ENCODE measurements around the gene DNAL1. TPM values are rescaled to one million over a fixed set of nuclear protein-coding genes. Genes with fewer than 3 reads are reported as not detected.

The DNAL1 gene
- total and polyA plus RNA-seq, 10 of the 15 experiments (the other 5 are each of a cell fraction or from before 2014, with no cell fraction given) = 2.4 to 18.2 (median 7.4) TPM

DNA sequence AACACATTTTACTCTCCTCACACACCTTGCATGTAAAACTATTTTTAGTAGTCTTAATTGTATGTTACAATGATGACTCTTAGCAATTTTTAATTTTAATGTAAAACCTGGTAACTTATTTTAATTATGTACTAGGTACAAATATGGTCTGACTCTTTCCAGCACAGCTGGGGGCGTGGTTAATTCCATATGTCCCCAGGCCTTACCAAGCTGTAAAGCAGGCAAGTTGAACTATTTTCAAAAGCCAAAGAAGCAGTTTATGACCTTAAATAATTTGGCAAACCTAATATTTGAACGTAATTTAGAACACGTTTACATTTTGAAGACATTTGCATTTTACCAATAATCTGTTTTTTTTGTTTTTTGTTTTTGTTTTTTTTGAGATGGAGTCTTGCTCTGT, 41.8 kb upstream of the DNAL1 start:
- no peak overlapping the region for H3K4me3 ChIP-seq
- H3K27ac ChIP-seq (ENCODE audit: control insufficient read depth, insufficient read depth) = no peak overlapping the region
- no peak overlapping the region for H3K4me2 ChIP-seq (ENCODE audit: control insufficient read depth, insufficient read depth)
- ATAC-seq (no peak), DNase-seq (ENCODE audit: low read depth, low spot score) (no peak), FAIRE-seq (no peak)
- intact Hi-C loops (cut with micrococcal nuclease; ENCODE audit: unreplicated experiment) (no loop called here), in situ Hi-C loops (cut with MboI) (no loop called here)
- POLR2A ChIA-PET = no interaction called here
- no peaks in the 10 kb centered on the region for H3K36me3 ChIP-seq (ENCODE audit: control insufficient read depth in 2 of 2, insufficient read depth in 2 of 2, low read length in 1 of 2)
- no peaks in the 10 kb centered on the region for H4K20me1 ChIP-seq (ENCODE audit: control insufficient read depth, insufficient read depth)
- no peaks in the 10 kb centered on the region; the same call in 2 of the 3 replicates for H3K9me3 ChIP-seq (replicated peaks; ENCODE audit: control insufficient read depth, insufficient read depth, low read length)
- H3K9ac ChIP-seq (ENCODE audit: control insufficient read depth, insufficient read depth, low read length) = no peak overlapping the region
- CTCF ChIA-PET = no interaction called here
- SMC1A ChIA-PET (ENCODE audit: uncharacterized antibody, unreplicated experiment) = interaction anchor here (1.3 kb wide), 1 partner anchor 95 kb away, joined by 3 read pairs; no protein-coding TSS in a partner anchor
- H2AFZ ChIP-seq (ENCODE audit: control insufficient read depth, low read depth, low read length) = no peak overlapping the region
- no peaks in the 10 kb centered on the region for H3K27me3 ChIP-seq (replicated peaks in 1 of 2; ENCODE audit: control insufficient read depth in 2 of 2, insufficient read depth in 2 of 2, low read length in 1 of 2)
- no peaks in the 10 kb centered on the region for H3K79me2 ChIP-seq (ENCODE audit: control insufficient read depth, insufficient read depth, low read length)
- RAD21 ChIA-PET (ENCODE audit: unreplicated experiment) = no interaction called here
- BruUV-seq (replicated peaks) = no TSS peak
- 14% methylated on average over 3 of the region's 3 CpGs for WGBS (ENCODE audit: insufficient coverage, insufficient replicate concordance, low lambda C conversion rate, missing lambda C conversion rate)
- H3K4me1 ChIP-seq (ENCODE audit: control insufficient read depth, insufficient read depth, low read length) = no peaks in the 10 kb centered on the region
- TF ChIP-seq POLR2AphosphoS5 (IDR thresholded peaks at IDR 0.05; ENCODE audit: low read length) = no peak
- TF ChIP-seq RBBP5 (conservative IDR thresholded peaks at IDR 0.05) = no peak
- TF ChIP-seq CBFB (IDR thresholded peaks at IDR 0.05; ENCODE audit: low read depth) = no peak
- no peak for TF ChIP-seq FOXK2 (IDR thresholded peaks at IDR 0.05)
- TF ChIP-seq SRF (IDR thresholded peaks at IDR 0.05; ENCODE audit: low read depth in 2 of 2, low read length in 2 of 2) = no peak
- no peak for TF ChIP-seq ZSCAN29 (IDR thresholded peaks at IDR 0.05)
- no peak for TF ChIP-seq SMAD1 (IDR thresholded peaks at IDR 0.05; ENCODE audit: low read depth, partially characterized antibody)
- TF ChIP-seq, protein P1, sequence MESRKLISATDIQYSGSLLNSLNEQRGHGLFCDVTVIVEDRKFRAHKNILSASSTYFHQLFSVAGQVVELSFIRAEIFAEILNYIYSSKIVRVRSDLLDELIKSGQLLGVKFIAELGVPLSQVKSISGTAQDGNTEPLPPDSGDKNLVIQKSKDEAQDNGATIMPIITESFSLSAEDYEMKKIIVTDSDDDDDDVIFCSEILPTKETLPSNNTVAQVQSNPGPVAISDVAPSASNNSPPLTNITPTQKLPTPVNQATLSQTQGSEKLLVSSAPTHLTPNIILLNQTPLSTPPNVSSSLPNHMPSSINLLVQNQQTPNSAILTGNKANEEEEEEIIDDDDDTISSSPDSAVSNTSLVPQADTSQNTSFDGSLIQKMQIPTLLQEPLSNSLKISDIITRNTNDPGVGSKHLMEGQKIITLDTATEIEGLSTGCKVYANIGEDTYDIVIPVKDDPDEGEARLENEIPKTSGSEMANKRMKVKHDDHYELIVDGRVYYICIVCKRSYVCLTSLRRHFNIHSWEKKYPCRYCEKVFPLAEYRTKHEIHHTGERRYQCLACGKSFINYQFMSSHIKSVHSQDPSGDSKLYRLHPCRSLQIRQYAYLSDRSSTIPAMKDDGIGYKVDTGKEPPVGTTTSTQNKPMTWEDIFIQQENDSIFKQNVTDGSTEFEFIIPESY (IDR thresholded peaks at IDR 0.05) = no peak
- no peak for TF ChIP-seq KLF5 (IDR thresholded peaks at IDR 0.05; ENCODE audit: partially characterized antibody)
- TF ChIP-seq, protein P2, sequence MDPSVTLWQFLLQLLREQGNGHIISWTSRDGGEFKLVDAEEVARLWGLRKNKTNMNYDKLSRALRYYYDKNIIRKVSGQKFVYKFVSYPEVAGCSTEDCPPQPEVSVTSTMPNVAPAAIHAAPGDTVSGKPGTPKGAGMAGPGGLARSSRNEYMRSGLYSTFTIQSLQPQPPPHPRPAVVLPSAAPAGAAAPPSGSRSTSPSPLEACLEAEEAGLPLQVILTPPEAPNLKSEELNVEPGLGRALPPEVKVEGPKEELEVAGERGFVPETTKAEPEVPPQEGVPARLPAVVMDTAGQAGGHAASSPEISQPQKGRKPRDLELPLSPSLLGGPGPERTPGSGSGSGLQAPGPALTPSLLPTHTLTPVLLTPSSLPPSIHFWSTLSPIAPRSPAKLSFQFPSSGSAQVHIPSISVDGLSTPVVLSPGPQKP (IDR thresholded peaks at IDR 0.05; ENCODE audit: low read depth, low read length) = no peak
- no peak for TF ChIP-seq SP1 (IDR thresholded peaks at IDR 0.05; ENCODE audit: low read depth, low read length)
- TF ChIP-seq BRCA1 (IDR thresholded peaks at IDR 0.05; ENCODE audit: low read depth, low read length) = no peak
- TF ChIP-seq, protein P3, sequence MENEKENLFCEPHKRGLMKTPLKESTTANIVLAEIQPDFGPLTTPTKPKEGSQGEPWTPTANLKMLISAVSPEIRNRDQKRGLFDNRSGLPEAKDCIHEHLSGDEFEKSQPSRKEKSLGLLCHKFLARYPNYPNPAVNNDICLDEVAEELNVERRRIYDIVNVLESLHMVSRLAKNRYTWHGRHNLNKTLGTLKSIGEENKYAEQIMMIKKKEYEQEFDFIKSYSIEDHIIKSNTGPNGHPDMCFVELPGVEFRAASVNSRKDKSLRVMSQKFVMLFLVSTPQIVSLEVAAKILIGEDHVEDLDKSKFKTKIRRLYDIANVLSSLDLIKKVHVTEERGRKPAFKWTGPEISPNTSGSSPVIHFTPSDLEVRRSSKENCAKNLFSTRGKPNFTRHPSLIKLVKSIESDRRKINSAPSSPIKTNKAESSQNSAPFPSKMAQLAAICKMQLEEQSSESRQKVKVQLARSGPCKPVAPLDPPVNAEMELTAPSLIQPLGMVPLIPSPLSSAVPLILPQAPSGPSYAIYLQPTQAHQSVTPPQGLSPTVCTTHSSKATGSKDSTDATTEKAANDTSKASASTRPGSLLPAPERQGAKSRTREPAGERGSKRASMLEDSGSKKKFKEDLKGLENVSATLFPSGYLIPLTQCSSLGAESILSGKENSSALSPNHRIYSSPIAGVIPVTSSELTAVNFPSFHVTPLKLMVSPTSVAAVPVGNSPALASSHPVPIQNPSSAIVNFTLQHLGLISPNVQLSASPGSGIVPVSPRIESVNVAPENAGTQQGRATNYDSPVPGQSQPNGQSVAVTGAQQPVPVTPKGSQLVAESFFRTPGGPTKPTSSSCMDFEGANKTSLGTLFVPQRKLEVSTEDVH (IDR thresholded peaks at IDR 0.05; ENCODE audit: low read depth, partially characterized antibody) = no peak
- TF ChIP-seq GABPA (IDR thresholded peaks at IDR 0.05; ENCODE audit: low read depth) = no peak
- TF ChIP-seq MEF2B (IDR thresholded peaks at IDR 0.05; ENCODE audit: partially characterized antibody, poor library complexity, severe bottlenecking) = no peak
- TF ChIP-seq, protein P4, sequence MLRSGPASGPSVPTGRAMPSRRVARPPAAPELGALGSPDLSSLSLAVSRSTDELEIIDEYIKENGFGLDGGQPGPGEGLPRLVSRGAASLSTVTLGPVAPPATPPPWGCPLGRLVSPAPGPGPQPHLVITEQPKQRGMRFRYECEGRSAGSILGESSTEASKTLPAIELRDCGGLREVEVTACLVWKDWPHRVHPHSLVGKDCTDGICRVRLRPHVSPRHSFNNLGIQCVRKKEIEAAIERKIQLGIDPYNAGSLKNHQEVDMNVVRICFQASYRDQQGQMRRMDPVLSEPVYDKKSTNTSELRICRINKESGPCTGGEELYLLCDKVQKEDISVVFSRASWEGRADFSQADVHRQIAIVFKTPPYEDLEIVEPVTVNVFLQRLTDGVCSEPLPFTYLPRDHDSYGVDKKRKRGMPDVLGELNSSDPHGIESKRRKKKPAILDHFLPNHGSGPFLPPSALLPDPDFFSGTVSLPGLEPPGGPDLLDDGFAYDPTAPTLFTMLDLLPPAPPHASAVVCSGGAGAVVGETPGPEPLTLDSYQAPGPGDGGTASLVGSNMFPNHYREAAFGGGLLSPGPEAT (IDR thresholded peaks at IDR 0.05; ENCODE audit: low read depth) = no peak
- TF ChIP-seq CEBPB (IDR thresholded peaks at IDR 0.05; ENCODE audit: borderline replicate concordance in 1 of 2, low read depth in 2 of 2, low read length in 2 of 2) = no peak
- no peak for TF ChIP-seq SIN3A (IDR thresholded peaks at IDR 0.05; ENCODE audit: low read depth, low read length)

Measured in GM12878 (cell line).